ENCODE measurements around the gene RBL1. TPM values are rescaled to one million over a fixed set of nuclear protein-coding genes. Genes with fewer than 3 reads are reported as not detected.
"Not testable (repeated sequence)": the region's sequence is repeated elsewhere in the genome, so short reads cannot be mapped to it uniquely, and the experiment has no call there.

The RBL1 gene
- total RNA-seq, 2 experiments from 2014 or later = 46.2 to 67.3 TPM

DNA sequence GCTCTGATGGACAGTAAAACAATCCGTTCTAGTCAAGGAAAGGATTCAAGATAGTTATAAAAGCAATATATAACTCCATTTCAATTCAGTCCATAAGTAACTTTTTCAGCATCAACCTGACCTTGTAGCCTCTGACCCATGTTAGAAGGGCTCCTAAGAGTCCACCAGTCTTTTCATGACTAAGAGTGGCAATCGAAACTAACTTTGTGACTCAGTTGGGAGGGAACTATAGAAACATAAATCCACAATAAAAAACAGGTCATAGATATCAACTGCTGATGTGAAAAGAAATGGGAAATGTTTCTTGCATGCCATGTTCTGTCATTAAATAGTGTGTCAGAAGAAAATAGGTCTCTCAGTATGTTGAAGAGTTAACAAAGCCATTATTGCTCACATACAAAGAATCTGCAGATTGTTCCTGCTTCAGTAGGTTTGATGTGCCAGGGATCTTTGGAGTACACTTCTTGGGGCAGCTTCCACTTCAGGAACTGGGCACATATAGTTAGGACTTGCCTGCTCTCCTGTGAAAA, 16.2 kb upstream of the RBL1 start:
- CTCF ChIA-PET = interaction anchor here (2.1 kb wide), 1 partner anchor 13 kb away, joined by 4 read pairs; no protein-coding TSS in a partner anchor
- Mint-ChIP-seq H3K36me3 (no peaks in the 10 kb centered on the region), H3K9me3 (ENCODE audit: low read depth) (no peaks in the 10 kb centered on the region), H3K4me3 (no peak overlapping the region), H3K27ac (no peak overlapping the region), H3K27me3 (no peaks in the 10 kb centered on the region), H3K4me1 (no peaks in the 10 kb centered on the region)
- DNase-seq (no peak), ATAC-seq (no peak)

DNA sequence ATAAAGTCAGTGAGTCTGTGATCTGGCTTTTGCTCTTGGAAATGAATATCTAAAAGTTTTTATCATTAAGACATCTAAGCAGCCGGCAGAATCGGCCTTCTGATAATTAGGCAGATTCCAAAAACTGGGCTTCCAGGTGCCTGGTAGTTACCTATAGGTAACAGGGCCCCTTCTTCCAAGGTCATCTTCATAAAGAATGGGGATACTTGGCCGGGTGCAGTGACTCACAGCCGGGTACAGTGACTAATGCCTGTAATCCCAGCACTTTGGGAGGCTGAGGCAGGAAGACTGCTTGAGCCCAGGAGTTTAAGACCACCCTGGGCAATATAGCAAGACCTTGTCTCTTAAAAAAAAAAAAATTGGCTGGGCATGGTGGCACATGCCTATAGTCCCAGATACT, 12.9 kb upstream of the RBL1 start:
- Mint-ChIP-seq H3K4me3 (no peak overlapping the region), H3K4me1 (no peaks in the 10 kb centered on the region), H3K9me3 (ENCODE audit: low read depth) (no peaks in the 10 kb centered on the region), H3K27ac (no peak overlapping the region), H3K27me3 (no peaks in the 10 kb centered on the region), H3K36me3 (no peaks in the 10 kb centered on the region)
- ATAC-seq (no peak), DNase-seq (no peak)
- CTCF ChIA-PET = no interaction called here

DNA sequence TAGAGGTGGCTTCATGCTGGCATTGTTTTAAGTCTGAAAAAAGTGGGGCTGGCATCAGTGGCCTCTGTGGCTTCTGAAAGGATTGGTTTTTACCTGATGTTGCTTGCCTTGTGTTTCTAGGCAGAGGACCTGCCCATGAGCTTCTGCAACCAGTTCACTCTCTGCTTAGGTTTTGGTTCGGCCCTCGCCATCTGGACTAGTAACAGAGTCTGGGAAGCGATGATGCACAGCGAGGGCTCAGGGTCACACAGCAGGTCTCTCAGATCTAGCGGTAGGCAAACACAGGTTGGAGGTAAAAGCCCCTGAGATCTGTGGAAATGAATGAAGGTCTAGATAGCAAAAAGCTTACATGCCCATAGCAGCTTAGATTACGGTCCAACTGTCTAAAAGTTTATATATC, 6.8 kb upstream of the RBL1 start:
- Mint-ChIP-seq H3K27ac (no peak overlapping the region), H3K9me3 (ENCODE audit: low read depth) (no peaks in the 10 kb centered on the region), H3K4me3 (no peak overlapping the region), H3K4me1 (no peaks in the 10 kb centered on the region), H3K27me3 (no peaks in the 10 kb centered on the region), H3K36me3 (no peaks in the 10 kb centered on the region)
- DNase-seq (no peak), ATAC-seq (no peak)
- CTCF ChIA-PET = no interaction called here

DNA sequence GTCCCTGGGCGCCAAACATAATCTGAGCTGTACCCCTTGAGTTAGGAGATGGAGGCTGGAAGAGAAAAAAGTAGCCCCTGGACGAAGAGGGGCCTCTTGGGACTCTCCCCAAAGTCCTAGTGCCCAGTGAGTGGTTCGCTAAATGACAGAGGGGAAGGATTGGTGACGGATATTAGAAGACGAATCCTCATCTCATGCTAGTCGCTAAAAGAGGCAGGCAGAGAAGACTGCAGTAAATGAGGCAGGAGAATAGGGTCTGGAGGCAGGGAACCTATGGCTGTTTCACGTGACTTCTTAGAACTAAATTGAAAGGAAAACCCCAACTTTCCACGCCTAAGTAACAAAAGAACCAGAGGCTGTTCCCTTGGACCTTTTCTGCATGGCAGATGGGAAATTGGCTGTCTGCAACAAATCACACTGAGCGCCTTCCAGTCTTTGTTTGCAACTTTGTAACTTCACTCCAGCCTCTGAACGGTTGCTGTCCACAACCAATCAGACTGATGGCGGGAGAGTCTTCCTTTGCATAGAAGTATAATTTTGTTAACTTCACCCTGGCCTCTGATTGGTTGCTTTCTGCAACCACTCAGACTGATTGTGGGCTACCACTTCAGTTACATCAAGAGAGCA, 731 bp upstream of the RBL1 start:
- Mint-ChIP-seq H3K27me3 (no peaks in the 10 kb centered on the region), H3K4me1 (peaks cover 37% of the 10 kb centered on the region), H3K27ac (peak overlapping the region; percentile 100), H3K36me3 (peaks cover 30% of the 10 kb centered on the region), H3K9me3 (ENCODE audit: low read depth) (no peaks in the 10 kb centered on the region), H3K4me3 (peak overlapping the region; percentile 94)
- DNase-seq = peak; percentile 44
- CTCF ChIA-PET = interaction anchor here (1.8 to 3.8 kb wide), 4 partner anchors 82 to 323 kb away, joined by 4 to 15 read pairs (median 6); partner anchors contain the start of genes DSN1, MROH8 and RPN2
- no peak for ATAC-seq

DNA sequence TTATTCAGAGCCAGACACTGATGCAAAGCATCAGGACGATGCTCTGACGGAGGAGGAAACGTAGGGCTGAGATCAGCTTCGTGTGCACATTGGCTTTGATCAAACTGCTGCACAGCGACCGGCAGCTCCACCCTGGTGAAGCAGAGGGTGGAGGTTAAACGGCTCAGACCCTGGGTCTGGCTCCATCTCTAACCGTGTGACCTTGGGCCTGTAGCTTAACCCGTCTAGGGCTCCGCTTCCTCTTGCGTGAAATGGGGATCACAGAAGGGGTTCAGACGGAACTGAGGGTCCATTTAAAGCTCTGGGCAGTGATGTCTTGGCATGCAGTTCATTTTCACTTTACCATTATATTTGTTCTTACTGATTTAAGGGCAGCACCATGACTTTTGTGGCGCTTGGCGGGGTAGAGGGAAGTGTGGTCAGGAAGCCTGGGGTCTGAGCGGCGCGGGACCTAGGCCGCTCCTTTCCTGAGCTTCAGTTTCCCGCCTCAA, 644 bp downstream of the RBL1 start:
- no peaks in the 10 kb centered on the region for H3K27me3 Mint-ChIP-seq
- H3K4me1 Mint-ChIP-seq = peaks cover 44% of the 10 kb centered on the region
- no peaks in the 10 kb centered on the region for H3K9me3 Mint-ChIP-seq (ENCODE audit: low read depth)
- DNase-seq = peak; percentile 73
- H3K27ac Mint-ChIP-seq = peak overlapping the region; percentile 100
- H3K36me3 Mint-ChIP-seq = peaks cover 38% of the 10 kb centered on the region
- peak; percentile 41 for ATAC-seq
- CTCF ChIA-PET = interaction anchor here (0.9 to 3.8 kb wide), 8 partner anchors 10 to 898 kb away, joined by 3 to 15 read pairs (median 4); partner anchors contain the start of genes DSN1, MROH8 and RPN2
- H3K4me3 Mint-ChIP-seq = peak overlapping the region; percentile 94

DNA sequence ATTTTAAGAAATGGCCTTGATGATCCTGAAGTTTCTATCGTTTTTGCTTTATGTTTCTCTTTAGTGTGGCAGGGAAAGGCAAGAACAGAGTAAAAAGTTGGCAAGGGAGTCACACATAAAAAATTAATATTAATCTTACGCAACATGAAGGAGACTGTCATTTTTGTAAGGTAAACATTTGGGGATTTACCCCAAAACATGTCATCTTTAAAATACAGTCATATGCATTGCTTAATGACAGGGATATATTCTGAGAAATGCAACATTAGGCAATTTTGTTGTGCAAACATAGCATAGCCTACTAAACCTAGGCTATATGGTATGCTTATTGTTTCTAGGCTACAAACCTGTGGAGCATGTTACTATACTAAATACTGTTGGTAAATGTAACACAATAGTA, 5.4 kb downstream of the RBL1 start:
- H3K27ac Mint-ChIP-seq = no peak overlapping the region
- peaks cover 49% of the 10 kb centered on the region for H3K4me1 Mint-ChIP-seq
- no peak overlapping the region for H3K4me3 Mint-ChIP-seq
- no peak for ATAC-seq
- peaks cover 63% of the 10 kb centered on the region for H3K36me3 Mint-ChIP-seq
- CTCF ChIA-PET = no interaction called here
- no peak for DNase-seq
- no peaks in the 10 kb centered on the region for H3K27me3 Mint-ChIP-seq
- no peaks in the 10 kb centered on the region for H3K9me3 Mint-ChIP-seq (ENCODE audit: low read depth)

DNA sequence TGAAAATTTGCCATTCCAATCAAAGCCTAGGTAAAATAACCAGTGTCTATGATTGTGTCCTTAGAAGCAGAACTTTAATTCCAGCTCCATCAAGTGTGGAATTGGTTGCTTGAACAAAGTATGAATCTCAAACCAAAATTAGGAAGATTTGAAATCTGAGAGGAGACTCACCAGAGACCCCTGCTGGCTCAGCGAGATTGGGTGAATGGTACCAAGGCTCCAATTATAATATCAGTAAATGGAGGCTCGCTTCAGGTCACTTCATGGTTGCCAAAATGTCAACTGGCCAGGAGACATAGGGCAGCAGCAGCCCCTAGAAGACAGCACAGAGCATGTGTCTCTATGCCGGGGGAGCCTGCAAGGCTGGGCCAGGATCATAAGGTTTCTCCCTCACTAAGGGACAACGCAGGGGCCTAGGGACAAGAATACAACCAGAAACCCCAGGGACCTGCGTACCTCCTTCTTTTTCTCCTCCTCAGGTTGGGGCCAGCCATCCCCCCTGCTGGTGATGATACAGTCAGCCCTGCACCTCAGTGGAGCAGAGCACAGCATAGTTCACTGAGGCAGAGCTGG, 14.0 kb downstream of the RBL1 start:
- no peak overlapping the region for H3K27ac Mint-ChIP-seq
- CTCF ChIA-PET = interaction anchor here (0.9 to 2.3 kb wide), 4 partner anchors 8 to 77 kb away, joined by 3 to 10 read pairs (median 3); no protein-coding TSS in a partner anchor
- H3K9me3 Mint-ChIP-seq (ENCODE audit: low read depth) = no peaks in the 10 kb centered on the region

DNA sequence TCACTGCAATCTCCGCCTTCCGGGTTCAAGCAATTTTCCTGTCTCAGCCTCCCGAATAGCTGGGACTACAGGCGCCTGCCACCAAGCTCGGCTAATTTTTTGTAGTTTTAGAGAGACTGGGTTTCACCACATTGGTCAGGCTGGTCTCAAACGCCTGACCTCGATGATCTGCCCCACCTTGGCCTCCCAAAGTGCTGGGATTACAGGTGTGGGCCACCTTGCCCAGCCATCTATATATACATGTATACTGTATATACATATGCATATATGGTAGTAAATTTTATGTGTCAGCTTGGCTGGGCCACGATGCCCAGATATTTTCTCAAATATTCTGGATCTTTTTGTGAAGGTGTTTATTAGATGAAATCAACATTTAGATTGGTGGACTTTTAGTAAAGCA, 18.8 kb downstream of the RBL1 start:
- no peak overlapping the region for H3K27ac Mint-ChIP-seq
- no peaks in the 10 kb centered on the region for H3K27me3 Mint-ChIP-seq
- no peaks in the 10 kb centered on the region for H3K9me3 Mint-ChIP-seq (ENCODE audit: low read depth)
- no peak overlapping the region for H3K4me3 Mint-ChIP-seq
- CTCF ChIA-PET = interaction anchor here (0.6 to 1.0 kb wide), 2 partner anchors 23 to 65 kb away, joined by 3 read pairs; no protein-coding TSS in a partner anchor
- peaks cover 40% of the 10 kb centered on the region for H3K4me1 Mint-ChIP-seq
- DNase-seq (no peak), ATAC-seq (no peak)
- peaks cover 50% of the 10 kb centered on the region for H3K36me3 Mint-ChIP-seq

More for the DNA sequence above, 14.0 kb downstream of the RBL1 start:
- peaks cover 25% of the 10 kb centered on the region for H3K4me1 Mint-ChIP-seq
- no peak overlapping the region for H3K4me3 Mint-ChIP-seq
- ATAC-seq (no peak), DNase-seq (no peak)
- H3K36me3 Mint-ChIP-seq = peaks cover 50% of the 10 kb centered on the region
- H3K27me3 Mint-ChIP-seq = no peaks in the 10 kb centered on the region

DNA sequence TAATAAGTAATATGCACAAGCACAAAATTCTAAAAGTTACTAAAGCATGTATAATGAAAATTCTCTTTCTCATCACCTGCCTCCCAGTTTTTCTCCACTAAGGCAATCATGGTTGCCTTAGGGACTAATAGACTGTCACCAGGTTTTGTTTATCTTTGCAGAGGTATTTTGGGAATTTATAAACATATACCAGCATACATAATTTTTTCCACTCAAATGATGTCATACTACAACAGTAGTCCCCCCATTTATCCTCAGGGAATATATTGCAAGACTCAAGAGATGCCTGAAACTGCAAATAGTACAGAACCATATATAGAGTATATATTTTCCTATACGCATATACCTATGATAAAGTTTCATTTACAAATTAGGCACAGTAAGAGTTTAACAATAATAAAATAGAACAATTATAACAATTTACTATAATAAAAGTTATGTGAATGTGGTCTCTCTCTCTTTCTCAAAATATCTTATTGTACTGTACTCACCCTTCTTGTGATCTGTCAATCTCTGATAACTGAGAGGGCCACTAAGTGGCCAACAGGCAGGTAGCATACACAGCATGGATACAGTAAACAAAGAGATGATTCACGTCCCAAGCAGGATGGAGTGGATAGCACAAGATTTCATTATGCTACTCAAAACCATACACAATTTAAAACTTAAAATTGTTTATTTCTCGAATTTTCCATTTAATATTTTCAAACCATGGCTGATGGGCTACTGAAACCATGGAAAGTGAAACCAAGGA, 19.7 kb downstream of the RBL1 start:
- no peaks in the 10 kb centered on the region for H3K27me3 Mint-ChIP-seq
- H3K9me3 Mint-ChIP-seq (ENCODE audit: low read depth) = no peaks in the 10 kb centered on the region
- no peak for DNase-seq
- no peak for ATAC-seq
- CTCF ChIA-PET = no interaction called here
- H3K36me3 Mint-ChIP-seq = peaks cover 53% of the 10 kb centered on the region
- H3K4me1 Mint-ChIP-seq = peaks cover 45% of the 10 kb centered on the region
- no peak overlapping the region for H3K27ac Mint-ChIP-seq
- no peak overlapping the region for H3K4me3 Mint-ChIP-seq

DNA sequence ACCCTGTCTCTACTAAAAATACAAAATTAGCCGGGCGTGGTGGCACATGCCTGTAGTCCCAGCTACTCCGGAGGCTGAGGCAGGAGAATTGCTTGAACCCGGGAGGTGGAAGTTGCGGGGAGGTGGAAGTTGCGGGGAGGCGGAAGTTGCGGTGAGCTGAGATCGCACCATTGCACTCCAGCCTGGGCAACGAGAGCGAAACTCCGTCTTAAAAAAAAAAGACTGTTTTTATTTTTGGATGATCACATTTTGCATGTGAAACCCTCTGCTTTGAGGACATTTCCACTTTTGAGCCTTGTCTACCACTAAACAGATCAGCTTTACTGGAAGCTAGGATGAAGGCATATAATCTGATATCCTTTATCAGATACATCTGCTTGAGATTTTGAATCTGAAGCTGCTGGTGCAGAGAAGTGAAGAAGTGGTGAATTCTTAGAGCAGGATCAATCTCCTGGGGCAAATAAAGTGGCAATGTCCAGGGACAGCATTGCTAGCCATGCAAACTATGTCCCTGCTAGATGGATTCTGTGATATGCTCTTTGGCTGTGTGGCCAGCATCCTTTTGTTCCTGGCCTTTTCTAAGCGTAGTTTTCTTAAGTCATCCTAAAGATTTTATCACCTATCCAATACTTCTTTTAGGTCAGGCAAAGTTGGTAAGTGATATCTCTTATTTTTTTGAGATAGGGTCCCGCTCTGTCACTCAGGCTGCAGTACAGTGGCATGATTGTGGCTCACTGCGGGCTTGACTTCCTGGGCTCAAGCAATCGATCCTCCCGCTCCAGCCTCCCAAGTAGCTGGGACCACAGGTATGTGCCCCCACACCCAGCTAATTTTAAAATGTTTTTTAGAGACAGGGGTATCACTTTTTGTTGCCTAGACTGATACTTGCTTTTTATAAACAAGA, 23.3 kb downstream of the RBL1 start:
- H3K4me3 Mint-ChIP-seq = no peak overlapping the region
- H3K9me3 Mint-ChIP-seq (ENCODE audit: low read depth) = no peaks in the 10 kb centered on the region
- ATAC-seq (no peak), DNase-seq (no peak)
- peaks cover 38% of the 10 kb centered on the region for H3K4me1 Mint-ChIP-seq
- no peaks in the 10 kb centered on the region for H3K27me3 Mint-ChIP-seq
- peak overlapping the region; percentile 77 for H3K27ac Mint-ChIP-seq
- peaks cover 47% of the 10 kb centered on the region for H3K36me3 Mint-ChIP-seq
- CTCF ChIA-PET = interaction anchor here (1.2 kb wide), 1 partner anchor 105 kb away, joined by 3 read pairs; no protein-coding TSS in a partner anchor

DNA sequence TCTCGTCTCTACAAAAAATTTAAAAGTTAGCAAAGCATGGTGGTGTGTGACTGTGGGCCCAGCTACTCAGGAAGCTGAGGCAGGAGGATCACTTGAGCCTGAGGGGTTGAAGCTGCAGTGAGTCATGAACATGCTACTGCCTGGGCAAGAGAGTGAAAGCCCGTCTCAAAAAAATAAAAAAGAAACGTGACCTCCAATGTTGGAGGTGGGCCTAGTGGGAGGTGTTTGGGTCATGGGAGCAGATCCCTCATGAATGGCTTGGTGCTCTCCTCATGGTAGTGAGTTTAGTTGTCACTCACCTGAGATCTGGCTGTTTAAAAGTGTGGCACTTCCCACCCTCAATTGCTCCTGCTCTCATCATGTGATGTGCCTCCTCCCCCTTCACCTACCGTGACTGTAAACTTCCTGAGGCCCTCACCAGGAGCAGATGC, 24.3 kb downstream of the RBL1 start:
- Mint-ChIP-seq H3K4me3 (no peak overlapping the region), H3K4me1 (peaks cover 33% of the 10 kb centered on the region), H3K27ac (peak overlapping the region; percentile 77), H3K27me3 (no peaks in the 10 kb centered on the region), H3K9me3 (ENCODE audit: low read depth) (no peaks in the 10 kb centered on the region), H3K36me3 (peaks cover 48% of the 10 kb centered on the region)
- DNase-seq (peak; percentile 56), ATAC-seq (peak; percentile 82)
- CTCF ChIA-PET = interaction anchor here (1.3 kb wide), 1 partner anchor 28 kb away, joined by 6 read pairs; no protein-coding TSS in a partner anchor

DNA sequence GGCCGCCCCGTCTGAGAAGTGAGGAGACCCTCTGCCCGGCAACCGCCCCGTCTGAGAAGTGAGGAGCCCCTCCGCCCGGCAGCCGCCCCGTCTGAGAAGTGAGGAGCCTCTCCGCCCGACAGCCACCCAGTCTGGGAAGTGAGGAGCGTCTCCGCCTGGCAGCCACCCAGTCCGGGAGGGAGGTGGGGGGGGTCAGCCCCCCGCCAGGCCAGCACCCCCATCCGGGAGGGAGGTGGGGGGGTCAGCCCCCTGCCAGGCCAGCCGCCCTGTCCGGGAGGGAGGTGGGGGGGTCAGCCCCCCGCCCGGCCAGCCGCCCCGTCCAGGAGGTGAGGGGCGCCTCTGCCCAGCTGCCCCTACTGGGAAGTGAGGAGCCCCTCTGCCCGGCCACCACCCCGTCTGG, 26.2 kb downstream of the RBL1 start:
- H3K9me3 Mint-ChIP-seq (ENCODE audit: low read depth); CTCF ChIA-PET; H3K27ac Mint-ChIP-seq; H3K4me3 Mint-ChIP-seq; H3K27me3 Mint-ChIP-seq; DNase-seq; ATAC-seq: not testable (repeated sequence)
- peaks cover 52% of the 10 kb centered on the region for H3K36me3 Mint-ChIP-seq
- peaks cover 27% of the 10 kb centered on the region for H3K4me1 Mint-ChIP-seq
